Activated CD8-positive, alpha-beta memory T cell treated with anti-CD3 and anti-CD28 coated beads, Interleukin-2, amount 50 U/mL, for 24 hours (primary cell): Measurements from ENCODE around the gene TMEM97.
A peak's percentile ranks its signal among the peaks of the same experiment; 100 is the strongest.

Experiments used
- DNase-seq: peaks from one replicate; pipeline ENCODE4 v3.0.0-alpha.2; 2020; ENCODE audit errors: extremely low read depth

The TMEM97 gene

DNA sequence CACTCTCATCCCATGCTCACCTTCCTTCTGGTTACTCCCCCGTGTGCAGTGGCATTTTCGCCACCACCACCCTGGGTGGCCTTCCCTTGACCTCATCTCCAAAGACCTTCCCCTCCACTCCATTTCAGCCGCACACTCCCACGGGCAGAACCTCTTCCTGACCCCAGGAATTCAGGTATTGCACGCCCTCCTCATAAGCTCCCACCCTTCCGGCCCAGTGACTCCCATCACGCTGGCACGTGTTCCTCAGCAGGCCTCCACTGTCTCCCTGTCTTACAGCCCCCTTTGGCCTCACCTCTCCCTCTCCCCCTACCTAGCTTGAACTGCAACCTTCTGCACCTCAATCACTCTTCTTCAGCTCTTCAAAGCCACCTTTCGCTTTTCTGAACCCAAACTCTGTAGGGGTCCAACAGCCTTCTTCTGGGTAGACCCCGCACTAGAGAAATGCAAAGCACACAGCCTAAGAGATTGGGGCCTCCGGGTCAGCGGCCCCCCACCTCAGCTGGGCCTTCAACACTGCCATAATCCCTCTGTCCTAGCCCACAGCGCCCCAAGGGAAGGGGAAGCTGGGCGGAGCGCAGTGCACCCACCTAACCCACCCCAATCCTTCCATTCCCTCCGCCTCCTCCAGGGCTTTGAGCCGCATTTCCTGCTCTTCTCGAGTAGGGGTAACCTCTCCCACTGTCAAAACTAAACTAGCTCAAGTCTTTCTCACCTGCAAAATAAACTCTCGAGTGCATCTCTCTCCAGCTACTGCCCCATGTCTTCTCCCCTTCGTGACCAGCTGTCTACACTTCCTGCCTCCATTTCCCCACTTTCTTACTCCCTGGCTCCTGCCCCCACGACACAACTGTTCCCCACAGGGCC is 1.7 kb upstream of the TMEM97 start:
- DNase-seq = no peak

DNA sequence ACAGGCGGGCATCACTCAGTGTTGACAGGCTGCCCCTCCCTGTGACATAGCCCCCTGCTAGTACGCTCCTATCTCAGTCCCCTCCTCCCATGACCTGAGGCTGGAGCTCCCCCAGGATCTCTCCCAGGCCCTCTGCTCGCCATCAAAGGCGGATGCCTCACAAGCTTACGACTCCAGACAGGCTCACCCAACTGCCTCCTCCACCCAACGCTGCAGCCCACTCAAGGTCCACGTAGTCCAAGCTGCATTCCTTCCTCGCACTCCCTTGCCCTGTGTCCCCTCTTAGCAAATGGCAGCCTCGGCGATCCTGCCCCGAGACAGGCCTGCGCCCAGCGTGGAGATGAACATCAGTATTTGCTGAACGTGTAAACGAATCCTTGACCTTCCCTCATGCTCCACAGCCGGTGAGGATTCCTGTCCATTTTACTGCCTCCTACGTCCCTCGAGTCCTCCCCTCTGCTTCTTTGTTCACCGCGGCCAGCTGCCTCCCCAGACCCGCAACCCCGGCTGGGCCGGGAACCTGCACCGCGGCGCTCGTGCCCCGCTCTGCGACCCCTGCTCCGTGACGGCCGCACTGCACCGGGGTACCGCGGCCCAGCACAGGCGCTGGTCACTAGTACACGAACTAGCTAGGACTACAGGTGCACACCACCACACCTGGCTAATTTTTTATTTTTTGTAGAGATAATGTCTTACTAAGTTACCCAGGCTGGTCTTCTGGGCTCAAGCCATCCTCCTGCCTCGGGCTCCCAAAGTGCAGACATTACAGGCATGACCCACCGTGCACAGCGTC is 838 bp upstream of the TMEM97 start:
- no peak for DNase-seq

DNA sequence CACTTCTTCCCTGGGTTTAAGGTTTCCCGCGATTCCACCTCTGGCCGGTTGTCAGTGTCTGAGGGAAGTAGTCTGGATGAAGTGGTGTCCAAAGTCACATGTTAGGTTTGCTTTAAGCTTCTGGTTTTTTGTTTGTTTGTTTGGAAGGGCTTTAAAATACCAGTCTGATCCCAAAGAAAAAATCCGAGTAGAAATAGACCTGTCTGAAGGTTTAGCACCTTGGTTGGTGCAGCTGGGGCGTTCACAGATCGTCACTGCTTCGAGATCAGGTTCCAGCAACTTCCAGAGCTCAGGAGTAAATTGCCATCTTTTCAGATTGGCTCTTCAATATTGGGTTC is 567 bp downstream of the TMEM97 start:
- no peak for DNase-seq

DNA sequence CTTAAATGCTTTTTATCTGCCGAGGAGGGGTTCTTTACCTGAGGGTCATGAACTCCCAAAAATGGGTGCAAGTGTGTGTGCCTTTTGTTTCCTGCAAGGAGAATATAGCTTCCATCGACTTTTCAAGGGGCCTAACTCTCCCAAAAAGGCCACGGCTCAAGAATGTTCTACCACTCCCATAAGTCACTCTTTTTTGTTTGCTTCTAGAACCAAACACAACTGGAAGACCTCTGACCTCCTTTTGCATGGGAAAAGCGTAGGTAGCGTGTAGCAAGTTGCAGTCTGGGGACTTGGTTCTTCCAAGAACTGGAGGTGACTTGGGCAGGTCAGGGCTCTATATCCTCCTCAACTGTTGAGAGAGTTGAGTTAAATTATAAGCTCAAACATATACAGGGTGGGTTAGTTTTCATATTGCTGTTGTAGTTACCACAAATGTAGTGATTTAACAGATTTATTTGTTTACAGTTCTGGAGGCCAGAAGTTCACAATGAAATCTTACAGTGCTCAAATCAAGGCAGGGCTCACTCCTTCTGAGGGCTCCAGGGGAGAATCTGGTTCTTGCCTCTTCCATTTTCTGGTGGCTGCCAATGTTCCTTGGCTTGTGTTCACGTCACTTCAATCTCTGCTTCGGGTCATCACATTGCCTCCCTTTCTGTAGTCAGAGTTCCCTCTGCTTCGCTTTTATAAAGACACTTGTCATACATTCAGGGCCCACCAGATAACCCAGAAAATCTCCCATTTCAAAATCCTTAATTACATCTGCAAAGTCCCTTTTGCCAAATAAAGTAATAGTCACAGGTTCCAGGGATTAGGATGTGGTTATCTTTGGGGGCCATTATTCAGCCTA is 1.4 kb downstream of the TMEM97 start:
- DNase-seq = no peak

DNA sequence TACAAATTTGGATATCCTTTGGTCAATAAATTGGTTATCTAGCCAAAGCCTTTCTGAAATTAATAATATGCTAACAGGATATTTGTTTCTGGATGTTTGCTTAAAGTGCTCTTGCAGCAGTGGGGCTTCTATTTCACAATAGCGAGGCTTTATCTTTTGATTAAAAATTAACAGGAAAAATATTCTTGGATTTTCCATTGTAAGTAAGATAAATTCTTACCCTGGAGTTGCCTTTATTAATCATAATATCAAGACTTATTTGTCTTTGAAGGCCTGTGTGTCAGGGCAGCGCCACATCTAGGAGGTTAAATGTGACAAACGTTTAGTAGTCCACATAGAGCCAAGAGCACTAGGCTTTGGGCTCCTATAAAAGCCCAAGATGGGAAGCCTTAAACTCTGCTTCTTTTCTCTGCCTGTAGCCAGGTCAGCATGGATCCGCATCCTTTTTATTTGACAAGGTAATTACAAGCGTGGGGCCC is 5.3 kb downstream of the TMEM97 start:
- DNase-seq = no peak

- no peak for DNase-seq
Observed at GRCh38 chr17:28324781-28325180, 5.8 kb downstream of the TMEM97 start.

GRCh38 chr17:28325211-28325610 is 6.2 kb downstream of the TMEM97 start:
- DNase-seq = no peak

- DNase-seq = no peak
Observed at GRCh38 chr17:28326114-28326513, 7.1 kb downstream of the TMEM97 start.

DNA sequence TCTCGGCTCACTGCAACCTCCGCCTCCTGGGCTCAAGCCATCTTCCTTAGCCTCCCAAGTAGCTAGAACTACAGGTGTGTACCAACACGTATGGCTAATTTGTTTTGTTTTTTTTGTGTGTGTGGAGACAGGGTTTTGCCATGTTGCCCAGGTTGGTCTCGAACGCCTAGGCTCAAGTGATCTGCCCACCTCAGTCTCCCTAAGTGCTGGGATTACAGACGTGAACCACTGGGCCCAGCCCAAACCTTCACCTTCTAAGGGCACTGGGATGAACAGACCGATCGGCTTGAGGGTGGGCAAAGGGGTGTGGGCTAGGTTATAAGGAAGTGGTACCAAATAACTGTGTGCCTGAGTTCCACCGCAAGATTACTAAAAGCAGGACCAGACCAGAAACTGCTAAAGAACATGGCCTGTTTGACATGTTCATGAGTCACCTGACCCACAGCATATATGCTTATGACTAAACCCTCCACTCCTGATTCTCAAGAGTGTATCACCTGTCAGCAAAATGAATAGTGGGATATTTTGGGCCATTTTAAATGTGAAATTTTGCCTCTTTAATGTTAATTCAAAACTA is 8.1 kb downstream of the TMEM97 start:
- DNase-seq = no peak

GRCh38 chr17:28327709-28328108 is 8.7 kb downstream of the TMEM97 start:
- DNase-seq = no peak

GRCh38 chr17:28328325-28328724 is 9.3 kb downstream of the TMEM97 start:
- DNase-seq = no peak

GRCh38 chr17:28330671-28331070 is 11.7 kb downstream of the TMEM97 start:
- DNase-seq = no peak

GRCh38 chr17:28331891-28332420 is 13.0 kb downstream of the TMEM97 start:
- no peak for DNase-seq

DNA sequence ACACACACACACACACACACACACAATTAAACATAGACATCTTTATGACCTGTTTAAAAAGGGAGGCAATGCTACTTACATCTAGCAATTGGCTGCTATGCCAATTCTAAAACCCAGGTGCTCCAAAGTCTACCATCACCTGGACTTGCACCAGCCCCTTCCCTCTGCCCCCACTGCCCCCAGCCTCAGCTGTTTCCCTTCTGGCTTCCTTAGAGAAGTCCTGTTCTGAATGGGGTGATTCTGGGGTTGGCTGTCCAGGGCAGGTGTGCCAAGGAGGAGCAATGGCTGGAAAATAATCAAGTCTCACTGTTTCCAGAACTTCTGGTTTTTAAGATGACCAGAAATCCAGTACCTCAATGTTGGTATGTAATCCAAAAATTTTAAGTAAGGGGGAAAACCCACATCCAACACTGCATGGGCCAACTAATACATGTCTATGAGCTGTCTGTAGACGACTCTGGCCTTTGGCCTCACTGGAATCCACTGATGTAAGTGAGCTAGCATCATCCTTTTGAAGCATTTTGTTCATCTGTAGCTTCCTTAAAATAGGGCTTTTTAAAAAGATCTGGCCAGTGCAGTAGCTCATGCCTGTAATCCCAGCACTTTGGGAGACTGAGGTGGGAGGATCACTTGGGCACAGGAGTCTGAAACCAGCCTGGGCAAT is 14.2 kb downstream of the TMEM97 start:
- DNase-seq = no peak

- DNase-seq = no peak
Observed at GRCh38 chr17:28334171-28334570, 15.2 kb downstream of the TMEM97 start.

DNA sequence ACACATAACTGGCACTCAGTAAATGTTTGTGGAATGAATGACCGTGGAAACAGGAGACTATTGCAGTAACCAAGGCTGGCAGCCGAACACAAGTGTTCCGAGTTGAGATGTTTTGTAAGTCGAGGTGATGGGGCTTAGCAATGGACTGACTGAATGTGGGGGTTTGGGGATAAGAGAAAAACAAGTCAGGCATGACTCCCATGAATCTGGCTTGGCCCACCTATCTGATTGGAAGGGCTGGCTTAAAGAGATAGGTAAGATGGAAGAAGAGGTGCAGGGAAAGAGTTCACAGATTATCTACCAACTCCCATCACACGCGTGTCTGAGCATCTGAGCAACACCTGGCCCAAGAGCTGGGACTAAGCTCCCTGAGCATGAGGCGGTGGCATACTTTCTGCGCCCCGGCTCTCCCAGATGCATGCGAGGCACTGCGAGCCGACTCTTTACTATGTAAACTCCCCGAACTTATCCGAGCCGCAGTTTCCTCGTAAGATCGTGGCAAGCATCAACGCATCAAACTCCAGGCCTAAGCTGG is 15.7 kb downstream of the TMEM97 start:
- no peak for DNase-seq

GRCh38 chr17:28335201-28335958 is 16.4 kb downstream of the TMEM97 start, which contains the start of the genes IFT20 and TNFAIP1:
TSS of gene IFT20 (minus strand) at chr17:28335472. CDS start at chr17:28331985, 3,487 bp downstream.
TSS of gene TNFAIP1 (plus strand) at chr17:28335761. CDS start at chr17:28339522, 3,761 bp downstream.
- DNase-seq = peak; percentile 96

DNA sequence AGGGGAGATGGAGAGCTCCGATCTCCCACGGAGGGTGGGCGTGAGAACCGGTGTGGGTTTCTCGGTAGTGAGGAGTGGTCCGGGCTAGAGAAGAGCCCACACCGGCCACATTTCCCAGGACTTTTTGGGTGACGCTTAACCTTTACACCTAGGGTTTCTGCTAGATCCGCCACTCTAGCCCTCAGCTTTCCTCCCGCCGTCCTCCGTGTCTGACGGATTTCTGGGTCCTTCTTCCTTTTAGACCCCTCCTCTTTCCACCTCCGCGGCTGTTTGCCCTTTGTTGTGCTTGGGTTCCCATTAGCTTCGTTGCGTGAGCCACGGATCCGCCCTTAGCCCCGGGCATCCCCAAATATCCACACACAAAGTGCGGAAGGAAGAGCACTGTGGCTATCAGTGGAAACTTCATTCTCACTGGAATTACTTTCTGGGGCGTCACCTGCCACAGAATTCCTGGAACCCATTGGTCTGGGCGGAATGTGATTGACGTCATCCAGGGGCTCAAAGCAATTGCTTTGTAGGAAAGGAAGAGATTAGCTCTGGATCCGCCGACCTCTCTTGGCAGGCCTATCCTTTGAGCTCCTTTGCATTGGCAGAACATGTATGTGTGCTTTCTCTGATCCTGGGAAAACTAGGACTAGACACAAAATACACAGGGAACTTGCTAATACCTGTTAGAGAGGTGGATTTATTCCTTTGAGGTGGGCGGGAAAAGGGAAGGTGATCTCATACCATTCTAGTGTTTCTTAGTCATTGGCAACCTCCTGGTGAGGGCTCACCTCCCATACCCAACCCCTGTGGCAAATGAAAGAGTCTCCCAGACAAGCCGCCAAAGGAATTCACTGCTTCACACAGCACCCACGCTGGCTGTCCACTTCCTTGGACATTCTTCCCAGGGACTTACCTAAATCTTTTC is 17.2 kb downstream of the TMEM97 start:
- DNase-seq = no peak
